SK-N-DZ (cell line): Measurements from ENCODE around the gene FKBP4.

ENCODE experiments used
- DNase-seq: peaks from one replicate; pipeline ENCODE4 v3.0.0-alpha.2; 2015; ENCODE audit warnings: low spot score

FKBP4 gene

DNA sequence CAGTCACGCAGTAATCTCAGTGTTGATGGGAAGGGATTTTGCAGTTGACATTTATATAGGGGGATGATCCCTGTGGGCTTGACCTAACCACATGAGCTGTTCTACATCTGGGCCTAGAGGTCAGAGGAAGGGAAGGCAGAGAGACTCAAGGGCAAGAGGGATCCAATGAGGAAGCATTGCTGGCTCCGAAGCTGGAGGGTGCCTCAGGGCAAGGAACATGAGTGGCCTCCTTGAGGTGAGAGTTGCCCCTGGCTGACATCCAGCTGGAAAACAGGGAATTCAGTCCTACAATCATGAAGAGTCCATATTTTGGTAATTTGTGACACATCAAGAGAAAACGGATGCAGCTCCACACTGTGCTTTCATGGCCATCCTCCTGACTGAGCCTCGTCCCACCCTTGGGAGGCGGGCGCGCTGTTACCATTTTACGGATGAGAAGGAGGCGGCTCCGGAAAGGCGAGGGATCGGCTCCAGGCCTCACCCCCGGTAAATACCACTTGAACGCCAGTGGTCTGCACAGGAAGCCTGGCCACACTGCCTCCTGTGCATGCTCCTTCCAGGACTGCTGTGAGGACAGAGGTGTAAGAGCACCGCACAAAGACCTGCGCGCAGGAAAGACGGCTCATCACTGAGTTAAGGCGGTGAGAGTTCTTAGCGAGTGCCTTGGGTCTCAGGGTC is 18.5 kb upstream of the FKBP4 start:
- DNase-seq = no peak

DNA sequence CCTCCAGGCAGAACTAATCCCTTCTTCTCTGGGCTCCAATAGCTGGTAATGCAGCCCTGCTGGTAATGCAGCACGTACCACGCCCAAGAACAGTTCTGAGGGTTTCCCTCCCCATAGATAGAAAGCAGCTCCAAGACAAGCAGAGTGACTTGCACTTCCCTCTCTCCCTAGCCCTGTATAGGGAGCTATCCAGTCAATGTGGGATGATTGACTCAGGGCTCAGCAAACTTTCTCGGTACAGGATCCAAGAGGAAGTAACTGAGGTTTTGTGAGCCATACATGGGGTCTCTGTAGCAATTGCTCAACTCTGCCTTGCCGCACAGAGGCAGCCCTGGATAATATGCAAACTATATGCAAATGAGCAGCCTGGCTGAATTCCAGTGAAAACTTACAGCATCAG is 15.5 kb upstream of the FKBP4 start:
- DNase-seq = no peak

DNA sequence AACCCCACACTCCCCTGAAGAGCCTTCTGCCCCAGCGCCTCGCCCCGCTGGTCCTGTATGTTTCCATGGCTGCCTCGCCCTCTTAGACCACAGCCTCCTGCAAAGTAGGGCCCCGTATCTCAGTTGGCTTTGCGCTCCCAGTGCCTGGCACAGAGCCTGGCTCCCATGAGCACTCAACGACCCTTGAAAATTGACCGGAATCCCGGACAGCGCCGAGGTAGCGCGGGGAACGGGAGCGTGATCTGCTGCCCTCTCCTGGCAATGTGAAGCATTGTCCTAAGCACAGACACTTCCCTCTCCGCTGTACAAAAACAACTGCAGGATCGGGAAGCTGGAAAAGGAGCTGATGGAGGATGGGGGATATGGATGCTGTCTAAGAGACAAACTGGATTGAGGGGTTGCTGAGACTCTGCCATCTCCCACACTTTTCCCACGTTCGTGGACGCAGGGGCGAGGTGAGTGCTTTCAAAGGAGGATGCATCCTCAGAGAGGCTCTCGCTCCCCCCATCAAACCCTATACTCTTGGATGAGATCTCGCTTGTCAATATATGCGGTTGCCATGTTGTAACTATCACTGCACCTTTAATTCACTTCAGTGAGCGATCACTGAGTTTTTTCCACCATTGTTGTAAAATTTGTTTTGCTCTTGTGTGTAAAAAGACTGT is 10.7 kb upstream of the FKBP4 start:
- peak; percentile 76 for DNase-seq

DNA sequence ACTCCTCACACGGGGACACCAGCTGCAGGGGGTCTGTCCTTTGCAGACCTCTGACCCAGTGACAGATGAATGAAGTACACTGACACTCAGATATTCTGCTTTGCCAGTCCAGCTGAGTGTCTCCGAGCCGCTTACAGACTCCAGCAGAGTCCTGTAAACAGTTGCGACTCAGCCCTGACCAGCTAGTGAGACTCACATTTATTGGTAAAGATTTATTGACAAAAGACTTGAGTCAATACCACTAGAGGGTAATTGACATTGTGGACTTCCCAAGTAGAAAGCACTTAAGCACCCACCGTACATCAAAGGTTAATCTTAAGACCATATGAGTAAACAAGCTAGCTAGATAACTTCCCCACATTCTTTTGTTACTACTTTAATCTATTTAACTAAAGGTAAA is 9.8 kb upstream of the FKBP4 start:
- no peak for DNase-seq

DNA sequence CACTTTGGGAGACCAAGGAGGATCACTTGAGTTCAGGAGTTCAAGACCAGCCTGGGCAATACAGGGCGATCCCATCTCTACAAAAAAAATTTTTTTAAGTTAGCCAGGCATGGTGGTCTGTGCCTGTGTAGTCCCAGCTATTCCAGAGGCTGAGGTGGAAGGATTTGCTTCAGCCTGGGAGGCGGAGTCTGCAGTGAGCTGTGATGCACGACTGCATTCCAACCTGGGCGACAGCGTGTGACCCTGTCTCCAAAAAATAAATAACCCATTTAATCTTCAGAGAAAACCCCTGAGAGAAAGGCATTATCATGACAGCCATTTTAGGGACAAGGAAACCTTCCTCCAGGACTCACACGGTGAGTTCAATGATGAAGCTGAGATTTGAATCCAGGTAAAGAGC is 3.7 kb upstream of the FKBP4 start:
- DNase-seq = no peak

DNA sequence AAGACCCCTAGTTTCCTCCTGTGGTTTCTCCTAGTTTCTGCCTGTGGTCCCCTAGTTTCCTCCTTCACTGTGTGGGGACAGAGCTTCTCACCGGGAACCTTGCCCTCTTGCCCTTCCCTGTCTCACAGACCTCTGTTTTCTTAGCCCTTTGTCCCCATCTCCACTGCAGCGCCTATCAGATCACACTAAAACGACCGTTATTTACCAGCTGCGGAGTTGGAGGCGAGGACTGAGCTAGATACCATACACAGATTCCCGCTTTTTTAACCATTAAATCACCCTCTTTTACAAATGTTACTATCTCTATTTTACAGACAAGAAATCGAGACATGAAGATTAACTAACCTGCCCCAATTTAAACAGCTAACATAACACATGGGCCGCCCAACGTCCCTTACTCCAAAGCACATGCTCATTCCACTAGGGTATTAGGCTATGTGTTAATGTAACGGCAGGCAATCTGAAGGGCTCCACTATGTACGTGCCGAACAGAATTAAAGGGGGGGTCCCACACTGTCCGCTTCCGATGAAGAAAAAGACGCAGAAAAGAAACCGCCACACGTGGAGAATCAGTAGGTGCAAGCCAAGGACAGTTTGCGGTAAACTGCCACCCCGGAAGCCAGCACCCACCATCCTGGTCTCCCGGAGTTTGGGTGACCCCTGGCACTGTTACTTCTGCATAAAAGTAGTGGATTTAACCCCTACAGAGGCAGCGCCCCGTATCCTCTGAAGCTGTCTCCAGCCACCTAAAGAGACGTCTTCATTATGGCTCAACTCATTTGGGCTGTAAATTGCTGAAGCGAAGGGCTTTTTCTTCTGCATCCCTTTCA is 1.9 kb upstream of the FKBP4 start:
- no peak for DNase-seq

DNA sequence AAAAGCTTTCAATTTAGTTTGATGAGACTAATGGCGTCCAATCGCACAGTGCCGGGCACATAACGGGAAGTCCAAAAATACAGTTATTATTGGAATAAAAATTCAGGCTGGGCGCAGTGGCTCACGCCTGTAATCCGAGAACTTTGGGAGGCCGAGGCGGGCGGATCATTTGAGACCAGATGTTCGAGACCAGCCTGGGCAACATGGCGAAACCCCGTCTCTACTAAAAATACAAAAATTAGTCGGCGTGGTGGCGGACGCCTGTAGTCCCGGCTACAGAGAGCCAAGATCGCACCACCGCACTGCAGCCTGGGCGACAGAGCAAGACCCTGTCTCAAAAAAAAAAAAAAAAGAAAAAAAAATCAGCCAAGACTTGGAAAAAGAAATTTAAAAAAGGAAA is 1.2 kb upstream of the FKBP4 start:
- DNase-seq = no peak

DNA sequence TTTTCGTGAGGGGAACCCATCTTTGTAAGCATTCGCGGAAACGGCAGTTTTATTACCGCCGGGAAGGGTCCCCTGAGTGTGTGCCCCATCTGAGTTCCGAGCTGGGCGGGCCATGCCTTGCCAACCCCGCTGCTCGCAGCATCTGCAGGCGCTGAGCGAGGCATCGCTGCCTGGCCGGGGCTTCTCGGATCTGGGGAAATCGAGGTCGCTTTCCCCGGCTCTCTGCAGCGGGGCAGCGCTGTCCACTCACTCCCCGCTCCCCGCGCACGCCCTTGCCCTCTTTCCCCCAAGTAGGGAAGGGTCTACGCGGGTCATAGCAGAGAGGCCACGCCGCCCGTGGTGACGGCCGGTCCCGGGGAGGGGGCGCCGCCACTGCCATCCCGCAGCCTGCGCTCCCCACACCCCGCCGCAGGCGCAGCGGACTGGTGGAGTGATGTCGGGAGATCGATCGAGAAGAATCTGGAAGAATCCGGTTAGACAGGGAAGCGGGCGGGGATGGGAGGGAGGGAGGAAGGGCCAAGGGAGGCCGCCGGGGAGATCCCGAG is 507 bp upstream of the FKBP4 start:
- no peak for DNase-seq

DNA sequence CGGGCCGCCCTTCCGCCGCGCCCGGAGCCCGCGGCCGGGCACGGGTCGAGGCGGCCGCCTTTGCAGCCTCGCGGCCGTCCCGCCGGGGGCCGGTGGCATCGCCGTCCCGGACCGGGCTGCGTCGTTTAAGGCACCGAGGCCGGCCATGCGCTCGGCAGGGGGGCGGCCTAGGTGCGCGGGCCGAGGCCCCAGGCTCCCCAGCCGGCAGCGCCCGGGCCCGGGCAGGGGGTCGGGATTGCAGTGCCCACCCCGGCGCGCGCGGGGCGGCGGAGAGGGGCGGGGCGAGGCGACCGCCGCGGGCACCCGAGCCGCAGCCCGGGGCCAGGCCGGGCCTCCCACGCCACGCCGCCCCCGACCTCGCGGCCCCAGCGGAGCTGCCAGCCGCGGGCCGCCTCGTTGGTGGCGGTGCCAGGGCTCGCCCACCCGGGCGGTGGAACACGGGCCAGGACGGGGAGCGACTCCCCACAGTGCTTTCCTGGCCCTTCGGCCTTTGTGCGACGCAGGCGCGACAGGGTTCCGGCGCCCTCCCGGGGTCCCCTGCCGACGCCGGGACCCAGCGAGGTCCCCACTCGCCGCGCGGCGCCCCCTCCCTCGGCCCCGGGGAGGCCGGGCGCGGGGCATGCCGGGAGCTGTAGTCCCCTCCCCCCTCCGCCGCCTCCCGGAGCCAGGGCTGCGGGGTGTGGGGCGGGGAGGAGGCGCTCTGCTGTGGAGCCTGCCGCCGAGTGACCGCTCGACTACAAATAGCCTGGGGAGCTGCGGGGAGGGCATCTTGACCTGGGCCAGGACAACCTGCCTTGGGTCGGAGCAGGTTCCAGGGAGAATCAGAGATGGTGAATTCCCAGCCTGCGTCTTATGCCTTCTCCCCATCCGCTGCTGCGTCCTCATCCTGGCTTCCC is 769 bp downstream of the FKBP4 start:
- peak; percentile 66 for DNase-seq

DNA sequence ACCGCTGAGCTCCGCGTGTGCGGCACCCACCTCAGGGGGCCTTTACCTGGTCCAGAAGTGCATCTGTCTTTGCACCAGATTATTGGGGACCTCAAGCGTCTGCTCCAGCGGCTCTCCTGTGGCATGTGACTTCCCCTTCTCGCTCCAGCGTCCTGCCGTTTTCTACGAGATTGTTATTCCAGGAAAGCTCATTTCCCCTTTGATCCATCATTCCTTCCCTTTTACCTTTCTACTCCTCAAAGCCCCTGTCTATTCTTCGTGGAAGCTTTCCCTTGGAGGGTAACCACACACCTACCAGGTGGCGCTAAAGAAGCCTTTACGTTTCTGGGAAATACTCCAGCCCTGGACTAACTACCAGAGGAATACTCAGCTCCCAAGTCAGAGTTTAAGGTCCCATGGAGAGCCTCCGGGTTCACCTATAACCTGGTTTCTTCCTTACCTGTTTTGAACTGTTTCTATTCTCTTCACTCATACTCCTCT is 1.5 kb downstream of the FKBP4 start:
- DNase-seq = no peak

DNA sequence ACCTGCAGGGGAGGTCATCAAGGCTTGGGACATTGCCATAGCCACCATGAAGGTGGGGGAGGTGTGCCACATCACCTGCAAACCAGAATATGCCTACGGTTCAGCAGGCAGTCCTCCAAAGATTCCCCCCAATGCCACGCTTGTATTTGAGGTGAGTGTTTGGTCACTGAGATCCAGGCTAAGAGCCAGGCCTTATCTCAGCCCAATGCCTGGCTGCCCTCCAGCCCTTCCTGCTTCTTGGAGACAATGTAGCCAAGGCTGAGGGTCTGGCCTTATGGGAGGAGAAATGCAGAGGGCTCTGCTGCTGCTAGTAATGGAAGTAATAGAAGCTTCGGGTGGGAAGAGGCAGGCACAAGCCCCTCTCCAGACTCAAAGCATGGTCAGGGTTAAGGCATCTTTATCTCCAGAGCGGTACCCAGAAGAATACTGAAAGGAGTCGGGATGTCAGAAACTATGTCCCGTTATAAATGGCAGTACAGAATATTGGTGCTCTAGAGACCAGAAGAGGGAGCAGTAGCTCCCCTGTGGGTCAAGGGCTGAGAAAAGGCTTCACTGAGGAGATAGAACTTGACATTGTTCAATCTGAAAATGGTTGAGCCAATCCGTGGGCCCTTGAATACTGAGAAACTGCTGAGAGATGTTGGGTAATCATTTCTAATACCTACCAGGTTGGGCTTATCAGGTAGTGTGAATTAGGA is 3.1 kb downstream of the FKBP4 start:
- DNase-seq = no peak

DNA sequence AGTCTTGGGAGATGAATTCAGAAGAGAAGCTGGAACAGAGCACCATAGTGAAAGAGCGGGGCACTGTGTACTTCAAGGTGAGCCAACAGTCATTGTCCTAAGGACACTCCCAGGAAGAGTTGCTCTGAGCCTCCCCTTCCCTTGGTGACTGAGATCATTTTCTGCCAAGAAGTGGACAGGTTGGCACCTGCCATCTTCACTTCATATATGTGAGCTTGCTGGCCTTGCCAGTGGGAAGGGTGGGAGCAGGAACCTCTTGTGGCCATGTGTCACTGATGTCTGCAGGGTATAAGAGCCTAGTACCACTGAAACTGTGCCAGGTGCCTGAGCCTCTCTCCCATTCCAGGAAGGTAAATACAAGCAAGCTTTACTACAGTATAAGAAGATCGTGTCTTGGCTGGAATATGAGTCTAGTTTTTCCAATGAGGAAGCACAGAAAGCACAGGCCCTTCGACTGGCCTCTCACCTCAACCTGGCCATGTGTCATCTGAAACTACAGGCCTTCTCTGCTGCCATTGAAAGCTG is 5.3 kb downstream of the FKBP4 start:
- no peak for DNase-seq

DNA sequence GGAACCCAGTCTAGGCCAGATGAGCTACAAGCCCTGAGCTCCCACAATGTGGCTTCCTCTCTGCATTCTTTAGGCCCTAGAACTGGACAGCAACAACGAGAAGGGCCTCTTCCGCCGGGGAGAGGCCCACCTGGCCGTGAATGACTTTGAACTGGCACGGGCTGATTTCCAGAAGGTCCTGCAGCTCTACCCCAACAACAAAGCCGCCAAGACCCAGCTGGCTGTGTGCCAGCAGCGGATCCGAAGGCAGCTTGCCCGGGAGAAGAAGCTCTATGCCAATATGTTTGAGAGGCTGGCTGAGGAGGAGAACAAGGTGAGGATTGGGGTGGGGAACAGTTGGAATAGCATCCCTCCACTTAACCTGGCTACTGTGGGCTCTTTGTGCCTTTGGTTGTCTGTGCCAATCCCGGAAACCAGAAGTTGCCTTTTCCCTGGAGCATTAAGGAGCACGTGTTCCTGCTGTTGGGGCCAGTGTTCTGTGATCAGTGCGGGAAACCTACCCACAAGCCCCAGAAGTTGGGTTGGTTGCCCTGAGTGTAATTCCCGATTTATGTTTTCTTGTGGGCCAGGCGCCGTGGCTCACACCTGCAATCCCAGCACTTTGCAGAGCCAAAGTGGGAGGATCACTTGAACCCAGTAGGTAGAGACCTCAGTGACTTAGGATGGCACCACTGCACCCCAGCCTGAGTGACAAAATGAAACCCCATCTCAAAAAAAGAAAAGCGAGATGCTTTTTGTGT is 6.4 kb downstream of the FKBP4 start:
- DNase-seq = no peak

DNA sequence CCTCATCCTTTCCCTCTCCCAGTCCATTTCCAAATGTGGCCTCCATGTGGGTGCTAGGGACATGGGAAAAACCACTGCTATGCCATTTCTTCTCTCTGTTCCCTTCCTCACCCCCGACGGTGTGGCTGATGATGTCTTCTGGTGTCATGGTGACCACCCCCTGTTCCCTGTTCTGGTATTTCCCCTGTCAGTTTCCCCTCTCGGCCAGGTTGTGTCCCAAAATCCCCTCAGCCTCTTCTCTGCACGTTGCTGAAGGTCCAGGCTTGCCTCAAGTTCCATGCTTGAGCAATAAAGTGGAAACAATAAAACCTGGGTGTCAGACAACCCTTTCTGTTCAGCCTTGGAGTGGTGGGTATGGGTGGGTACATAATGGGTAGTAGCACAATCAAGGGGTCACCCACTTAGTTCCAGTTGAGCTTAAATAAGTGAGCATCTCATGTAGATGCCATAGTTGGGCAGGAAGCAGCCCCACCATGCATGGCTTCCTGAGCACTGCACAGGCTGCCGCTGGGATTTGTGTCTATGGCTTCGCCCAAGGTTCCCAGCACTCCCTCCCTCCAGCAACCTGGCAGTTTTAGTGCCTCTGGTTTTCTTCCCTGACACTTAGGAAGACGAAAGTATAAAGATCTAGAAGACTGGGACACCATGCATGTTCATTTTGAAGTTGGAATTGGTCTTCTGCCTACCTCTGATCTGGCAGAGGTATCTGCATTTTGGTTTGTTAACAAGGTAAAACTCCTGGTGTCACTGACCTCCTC is 9.0 kb downstream of the FKBP4 start:
- DNase-seq = no peak

DNA sequence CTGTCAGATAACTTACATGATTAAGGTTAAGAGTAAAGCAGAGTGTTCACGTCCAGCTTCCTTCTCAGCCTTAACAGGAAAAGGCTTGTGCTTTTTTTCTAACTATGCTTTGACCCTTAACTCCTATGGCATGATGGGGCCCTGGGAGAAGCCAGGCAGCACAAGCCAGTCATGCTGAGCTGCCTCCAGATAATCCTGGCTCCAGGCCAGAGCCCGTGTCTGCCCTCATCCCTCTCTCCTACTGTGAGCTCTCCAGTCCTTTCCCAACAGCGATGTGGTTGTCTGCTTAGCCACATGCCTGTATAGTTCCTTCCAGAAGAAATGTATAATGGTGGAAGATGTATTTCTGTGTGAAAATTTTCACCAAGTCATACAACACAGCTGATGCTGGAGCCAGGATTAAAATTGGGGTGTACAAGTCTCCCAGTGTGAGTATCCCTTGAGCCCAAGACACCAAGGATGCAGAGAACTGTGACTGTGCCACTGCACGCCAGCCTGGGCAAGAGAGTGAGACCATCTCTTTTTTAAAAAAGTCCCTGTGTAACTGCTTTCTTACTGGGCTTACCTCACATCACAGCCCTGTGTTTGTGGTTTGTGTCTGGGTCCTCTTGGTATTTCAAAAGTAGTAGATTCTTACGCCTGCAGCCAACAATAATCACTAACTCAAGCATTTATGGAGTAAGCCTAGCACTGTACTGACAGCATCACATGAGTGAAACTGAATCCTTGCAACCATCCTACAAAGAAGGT is 9.8 kb downstream of the FKBP4 start:
- no peak for DNase-seq

DNA sequence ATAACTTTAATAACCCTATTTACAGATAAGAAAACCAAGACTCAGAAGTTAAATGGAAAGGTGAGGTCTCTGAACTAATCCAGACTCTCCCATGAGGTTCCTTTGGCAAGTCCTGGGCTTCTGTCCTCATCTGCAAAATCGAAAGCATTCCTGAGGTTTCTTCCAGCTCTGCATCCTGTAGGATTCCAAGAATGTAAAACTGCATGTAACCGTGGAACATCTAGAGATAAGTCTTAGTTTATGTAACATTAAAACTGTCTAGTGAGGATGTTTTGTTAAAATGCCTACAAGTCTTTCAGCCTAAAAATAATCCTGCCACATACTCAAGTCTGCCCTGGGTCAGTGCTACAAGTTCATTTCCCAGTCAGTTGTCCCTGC is 10.4 kb downstream of the FKBP4 start:
- no peak for DNase-seq

DNA sequence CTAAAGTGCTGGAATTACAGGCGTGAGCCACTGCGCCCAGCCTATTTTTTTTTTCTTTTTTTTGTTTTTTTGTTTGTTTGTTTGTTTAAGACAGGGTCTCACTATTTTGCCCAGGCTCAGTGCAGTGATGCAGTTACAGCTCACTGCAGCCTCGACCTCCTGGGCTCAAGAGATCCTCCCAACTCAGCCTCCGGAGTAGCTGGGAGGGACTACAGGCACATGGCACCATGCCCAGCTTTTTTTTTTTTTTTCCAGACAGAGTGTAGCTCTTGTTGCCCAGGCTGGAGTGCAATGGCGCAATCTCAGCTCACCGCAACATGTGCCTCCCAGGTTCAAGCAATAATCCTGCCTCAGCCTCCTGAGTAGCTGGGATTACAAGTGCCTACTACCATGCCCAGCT is 11.9 kb downstream of the FKBP4 start:
- no peak for DNase-seq

DNA sequence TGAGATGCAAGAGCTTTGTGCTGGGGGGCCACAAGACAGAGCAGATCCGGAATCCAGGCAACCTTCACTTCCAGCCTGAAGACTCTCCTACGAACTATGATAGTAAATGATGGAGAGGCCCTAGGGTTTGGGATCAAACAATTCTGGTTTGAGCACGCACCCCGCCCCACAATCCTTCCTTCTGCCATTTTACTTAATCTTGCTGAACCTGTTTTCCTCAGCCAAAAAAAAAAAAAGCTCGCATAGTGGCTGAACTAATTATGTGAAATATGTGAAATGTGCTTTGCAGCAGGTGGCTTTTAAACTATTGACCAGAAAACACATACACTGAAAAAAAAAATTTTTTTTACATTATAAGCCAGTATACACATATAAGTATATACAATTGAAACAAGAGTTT is 17.0 kb downstream of the FKBP4 start:
- no peak for DNase-seq
